ENCODE measurements around the gene RAB3A.
"Not testable (repeated sequence)": the region's sequence is repeated elsewhere in the genome, so short reads cannot be mapped to it uniquely, and the experiment has no call there.

Gene RAB3A

DNA sequence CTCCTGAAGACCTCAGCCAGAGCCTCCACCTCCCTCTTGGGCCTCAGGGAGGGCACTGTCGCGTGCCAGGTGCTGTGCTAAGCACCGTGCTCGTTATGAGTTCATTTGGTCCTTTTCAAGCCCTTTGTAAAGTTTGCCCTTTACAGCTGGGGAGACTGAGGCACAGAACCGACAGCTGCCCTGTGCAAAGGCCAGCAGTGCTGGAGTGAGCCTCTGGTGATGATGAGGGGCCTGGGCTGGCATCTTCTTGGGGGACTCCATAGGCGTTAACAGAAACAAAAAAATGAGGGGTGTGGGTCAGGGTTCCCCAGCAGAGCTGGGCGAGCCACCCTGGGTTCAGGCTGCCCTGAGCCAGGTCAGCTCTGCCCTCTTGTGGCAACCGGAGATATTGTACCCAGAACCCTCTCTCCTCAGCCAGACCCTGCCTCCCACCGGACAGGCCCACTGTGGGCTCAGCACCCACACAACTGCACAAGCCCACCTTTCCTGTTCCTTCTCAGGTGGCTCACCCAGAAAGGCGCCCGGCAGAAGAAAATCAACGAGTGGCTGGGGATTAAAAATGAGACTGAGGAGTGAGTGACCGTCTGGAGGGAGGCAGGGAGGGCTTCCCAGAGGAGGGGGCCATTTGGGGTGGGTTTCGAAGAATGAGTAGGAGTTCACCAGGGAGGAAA lies 35.7 kb downstream of the RAB3A start:
- peak; percentile 55 for DNase-seq

DNA sequence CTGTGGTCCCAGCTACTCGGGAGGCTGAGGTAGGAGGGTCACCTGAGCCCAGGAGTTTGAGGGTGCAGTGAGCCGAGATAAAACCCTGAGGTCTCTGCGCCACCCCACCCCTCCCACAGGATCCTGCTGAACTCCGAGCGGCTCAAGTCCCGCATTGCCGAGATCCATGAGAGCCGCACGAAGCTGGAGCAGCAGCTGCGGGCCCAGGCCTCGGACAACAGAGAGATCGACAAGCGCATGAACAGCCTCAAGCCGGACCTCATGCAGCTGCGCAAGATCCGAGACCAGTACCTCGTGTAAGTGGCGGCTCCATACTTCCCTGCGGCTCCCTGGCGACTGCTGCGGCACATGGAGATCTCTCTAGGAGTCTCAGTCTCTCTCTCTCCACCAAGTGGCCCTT lies 36.8 kb downstream of the RAB3A start:
- DNase-seq = no peak

DNA sequence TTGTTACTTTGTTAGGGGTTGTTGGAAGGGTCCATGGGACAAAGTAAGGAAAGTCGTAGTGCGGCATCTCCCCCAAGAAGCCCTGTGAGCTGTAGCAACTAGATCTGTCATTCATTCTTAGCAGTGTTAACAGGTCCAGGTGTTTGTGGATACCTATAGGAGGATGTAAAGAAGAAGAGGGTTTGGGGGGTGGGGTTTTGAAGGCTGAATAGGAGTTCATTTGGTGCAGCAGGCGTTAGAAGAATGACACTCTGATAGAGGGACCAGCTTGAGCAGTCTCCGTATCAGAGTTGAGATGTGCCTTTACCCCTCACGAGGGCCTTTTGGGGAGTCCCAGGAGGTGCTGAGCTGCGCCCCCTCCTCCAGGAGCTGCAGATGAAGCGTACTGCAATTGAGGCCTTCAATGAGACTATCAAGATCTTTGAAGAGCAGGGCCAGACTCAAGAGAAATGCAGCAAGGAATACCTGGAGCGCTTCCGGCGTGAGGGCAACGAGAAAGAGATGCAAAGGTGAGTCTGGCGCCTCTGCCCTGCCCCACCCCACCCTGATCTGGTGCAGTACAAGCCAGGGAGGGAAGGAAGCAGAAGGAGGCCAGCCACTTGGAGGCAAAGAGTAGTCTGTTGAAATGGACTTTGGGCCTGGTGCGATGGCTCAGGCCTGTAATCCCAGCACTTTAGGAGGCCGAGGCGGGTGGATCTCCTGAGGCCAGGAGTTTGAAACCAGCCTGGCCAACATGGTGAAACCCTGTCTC lies 37.9 kb downstream of the RAB3A start:
- no peak for DNase-seq

DNA sequence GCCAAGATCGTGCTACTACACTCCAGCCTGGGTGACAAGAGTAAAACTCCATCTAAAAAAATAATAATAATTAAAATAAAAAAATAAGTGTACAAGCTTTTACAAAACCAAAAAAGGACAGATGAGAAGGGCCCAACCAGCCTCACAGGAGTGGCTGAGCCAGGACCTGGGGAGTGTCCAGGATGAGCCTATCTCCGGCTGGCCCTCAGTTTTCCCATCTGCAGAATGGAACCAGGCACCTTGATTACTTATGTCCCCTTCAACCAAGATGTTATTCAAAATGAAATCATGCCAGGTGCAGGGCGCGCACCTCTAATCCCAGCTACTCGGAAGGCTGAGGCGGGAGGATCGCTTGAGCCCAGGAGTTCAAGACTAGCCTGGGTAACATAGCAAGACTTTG lies 39.8 kb downstream of the RAB3A start:
- no peak for DNase-seq

DNA sequence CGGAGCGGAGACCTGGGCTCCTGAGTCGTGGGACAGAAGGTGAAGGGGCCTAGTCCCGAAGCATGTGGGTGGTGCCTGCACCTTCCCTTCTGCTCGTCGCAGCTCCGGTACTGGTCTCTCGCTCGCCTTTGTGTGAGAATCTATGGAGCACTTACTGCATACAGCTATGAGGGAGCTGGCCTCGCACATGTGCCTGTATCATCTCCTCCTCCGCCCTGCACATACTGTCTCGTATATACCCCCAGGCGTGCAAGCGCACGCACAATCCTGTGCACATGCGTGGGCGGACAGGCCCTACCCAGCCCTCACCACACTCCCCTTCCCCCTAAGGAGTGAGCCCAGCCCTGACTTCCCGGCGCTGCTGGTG lies 42.2 kb downstream of the RAB3A start:
- DNase-seq = no peak

DNA sequence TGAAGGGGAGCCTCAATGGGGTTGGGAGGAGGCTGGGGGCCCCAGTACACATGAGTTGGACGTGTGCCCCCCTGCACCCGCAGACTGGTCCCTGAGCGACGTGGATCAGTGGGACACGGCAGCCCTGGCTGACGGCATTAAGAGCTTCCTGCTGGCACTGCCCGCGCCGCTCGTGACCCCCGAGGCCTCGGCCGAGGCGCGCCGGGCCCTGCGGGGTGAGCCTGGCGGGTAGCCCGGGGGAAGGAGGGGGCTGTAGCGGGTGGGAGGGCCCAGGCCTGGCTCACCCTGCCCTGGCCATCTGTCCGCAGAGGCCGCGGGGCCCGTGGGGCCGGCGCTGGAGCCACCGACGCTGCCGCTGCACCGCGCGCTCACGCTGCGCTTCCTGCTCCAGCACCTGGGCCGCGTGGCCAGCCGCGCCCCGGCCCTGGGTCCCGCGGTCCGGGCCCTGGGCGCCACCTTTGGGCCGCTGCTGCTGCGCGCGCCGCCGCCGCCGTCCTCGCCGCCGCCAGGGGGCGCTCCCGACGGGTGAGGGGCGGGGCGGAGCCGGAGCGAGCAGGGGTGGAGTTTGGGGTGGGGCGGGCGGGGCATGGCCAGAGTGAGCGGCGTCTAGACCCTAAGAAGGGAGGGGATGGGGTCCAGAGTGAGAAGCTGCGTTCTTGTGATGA lies 42.7 kb downstream of the RAB3A start:
- peak; percentile 82 for DNase-seq

DNA sequence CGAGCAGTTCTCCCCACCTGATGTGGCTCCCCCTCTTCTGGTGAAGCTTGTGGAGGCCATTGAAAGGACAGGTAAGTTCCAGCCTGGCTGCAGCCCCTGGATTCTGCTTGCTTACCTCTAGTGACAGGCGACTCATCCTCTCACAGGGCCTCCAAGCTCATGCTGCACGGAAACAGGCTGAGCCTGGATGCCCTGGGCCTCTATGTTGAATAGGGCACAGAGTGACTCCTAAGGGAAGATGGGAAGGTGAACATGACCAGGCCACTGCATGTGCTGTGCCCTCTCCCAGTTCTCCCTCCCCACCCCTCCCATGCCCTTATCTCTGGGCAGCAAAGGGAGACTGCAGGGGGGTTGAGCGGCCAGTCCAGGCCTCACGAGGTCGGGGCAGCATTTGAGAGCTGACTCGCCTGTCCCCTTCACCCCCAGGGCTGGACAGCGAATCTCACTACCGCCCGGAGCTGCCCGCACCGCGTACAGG lies 43.3 kb downstream of the RAB3A start:
- no peak for DNase-seq

DNA sequence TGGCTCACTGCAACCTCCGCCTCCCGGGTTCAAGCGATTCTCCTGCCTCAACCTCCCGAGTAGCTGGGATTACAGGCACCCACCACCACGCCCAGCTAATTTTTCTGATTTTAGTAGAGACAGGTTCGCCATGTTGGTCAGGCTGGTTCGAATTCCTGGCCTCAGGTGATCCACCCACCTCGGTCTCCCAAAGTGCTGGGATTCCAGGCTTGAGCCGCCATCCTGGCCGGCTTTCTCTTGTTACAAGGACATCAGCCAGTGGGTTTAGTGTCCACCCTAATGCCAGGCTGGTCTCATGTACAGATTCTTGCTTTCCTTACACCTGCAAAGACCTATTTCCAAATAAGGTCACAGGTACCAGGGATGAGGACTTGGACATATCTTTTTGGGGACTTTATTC lies 44.0 kb downstream of the RAB3A start:
- DNase-seq = no peak

DNA sequence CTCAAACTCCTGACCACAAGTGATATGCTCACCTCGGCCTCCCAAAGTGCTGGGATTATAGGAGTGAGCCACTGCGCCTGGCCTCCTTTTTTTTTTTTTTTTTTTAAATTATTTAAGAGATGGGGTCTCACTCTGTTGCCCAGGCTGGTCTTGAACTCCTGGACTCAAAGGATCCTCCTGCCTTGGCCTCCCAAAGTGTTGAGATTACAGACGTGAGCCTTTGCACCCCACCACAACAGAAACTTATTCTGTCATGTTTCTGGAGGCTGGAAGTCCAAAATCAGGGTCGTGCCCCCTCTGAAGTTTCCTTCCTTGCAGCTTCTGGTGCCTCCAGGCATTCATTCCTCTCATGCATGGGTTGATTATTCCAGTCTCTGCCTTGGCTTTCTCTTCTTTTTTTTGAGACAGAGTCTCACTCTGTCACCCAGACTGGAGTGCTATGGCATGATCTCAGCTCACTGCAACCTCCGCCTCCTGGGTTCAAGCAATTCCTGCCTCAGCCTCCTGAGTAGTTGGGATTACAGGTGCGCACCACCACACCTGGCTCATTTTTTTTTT lies 44.7 kb downstream of the RAB3A start:
- DNase-seq = not testable (repeated sequence)

DNA sequence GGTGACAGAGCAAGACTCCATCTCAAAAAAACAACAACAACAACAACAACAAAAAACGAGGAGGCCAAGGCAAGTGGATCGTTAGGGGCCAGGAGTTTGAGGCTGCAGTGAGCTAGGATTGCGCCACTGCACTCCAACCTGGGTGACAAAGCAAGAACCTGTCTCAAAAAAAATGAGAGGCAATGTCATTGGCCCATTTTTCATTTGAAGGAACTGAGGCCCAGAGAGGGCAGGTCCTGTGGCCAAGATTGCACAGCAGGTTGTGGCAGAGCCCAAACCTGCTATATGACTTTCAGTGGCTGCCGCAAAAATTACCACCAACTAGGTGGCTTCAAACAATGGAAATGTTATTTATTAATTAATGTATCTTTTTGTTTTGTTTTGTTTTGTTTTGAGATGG lies 45.4 kb downstream of the RAB3A start:
- DNase-seq = no peak

DNA sequence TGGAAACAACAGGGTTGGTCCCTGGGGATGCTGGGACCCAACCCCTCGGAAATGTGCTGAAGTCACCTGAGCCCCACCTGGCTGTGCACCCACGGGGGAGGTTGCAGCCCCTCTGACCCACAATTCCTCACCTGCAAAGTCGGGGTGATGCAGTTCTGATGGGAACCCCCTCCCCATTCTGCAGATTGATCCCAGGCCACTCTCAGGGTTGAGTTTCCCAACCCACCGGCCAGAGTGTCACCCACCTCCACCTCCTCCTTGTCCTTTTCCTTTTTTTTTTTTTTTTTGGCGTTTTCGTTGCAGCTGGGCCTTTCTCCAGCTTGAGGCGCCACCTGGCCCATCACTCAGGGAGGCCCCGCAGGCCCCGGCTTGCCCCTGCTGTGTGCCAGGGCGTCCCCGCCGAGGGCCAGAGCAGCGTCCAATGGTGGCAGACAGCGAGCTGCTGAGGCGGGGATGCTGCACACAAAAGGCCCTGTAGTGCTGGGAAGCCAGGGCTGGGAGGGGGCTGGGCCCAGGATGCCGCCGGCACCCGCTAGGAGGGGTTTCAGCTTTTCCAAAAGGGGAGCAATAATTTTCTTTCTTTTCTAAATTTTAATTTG lies 46.3 kb downstream of the RAB3A start:
- no peak for DNase-seq

DNA sequence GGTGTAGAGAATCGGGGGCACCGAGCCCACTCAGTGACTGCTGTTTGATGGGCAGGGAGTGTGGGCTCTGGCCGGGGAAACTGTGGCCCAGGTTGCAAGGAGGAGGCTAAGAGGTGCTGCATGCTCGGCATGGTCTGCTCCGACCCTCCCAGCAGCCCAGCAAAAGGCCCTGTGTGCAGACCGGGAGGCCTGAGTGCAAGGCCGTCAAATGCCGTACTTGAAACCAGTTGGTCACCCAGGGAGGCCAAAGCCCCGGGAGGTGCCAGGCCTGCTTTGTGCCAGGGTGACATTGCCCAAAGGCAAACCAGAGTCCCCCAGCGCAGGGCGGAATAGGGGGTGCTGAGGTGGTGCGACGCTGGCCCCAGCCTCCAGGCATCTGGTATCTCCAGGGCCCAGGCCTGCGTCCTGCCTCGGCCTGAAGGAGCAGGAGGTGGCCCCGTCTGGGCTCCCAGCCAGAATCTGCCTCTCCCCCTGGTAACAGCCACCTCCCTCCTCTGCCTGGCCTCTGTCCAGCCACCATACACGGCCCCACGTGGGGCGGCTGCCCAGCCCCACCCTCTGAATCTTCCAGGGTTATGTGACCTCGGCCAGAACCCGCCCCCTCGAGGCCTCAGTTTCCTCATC lies 46.9 kb downstream of the RAB3A start:
- no peak for DNase-seq

DNA sequence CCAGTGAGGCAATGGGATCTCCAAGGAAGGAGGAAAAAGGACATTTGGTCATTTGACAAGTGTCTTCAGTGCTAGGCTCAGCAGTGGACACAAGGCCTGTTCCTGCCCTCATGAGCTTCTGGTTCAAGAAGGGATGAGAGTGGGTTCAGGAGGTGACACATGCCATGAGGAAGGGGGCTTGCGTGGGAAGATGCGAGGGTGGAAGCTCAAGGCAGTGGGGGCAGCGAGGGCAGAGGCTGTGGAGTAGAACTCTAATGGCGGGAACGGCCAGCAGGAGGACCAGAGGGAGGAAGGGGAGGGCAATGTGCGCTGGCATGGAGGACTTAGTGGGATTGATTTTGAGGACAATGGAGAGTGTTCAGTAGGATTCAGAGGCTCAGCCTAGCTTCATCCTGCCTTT lies 47.6 kb downstream of the RAB3A start:
- DNase-seq = no peak

DNA sequence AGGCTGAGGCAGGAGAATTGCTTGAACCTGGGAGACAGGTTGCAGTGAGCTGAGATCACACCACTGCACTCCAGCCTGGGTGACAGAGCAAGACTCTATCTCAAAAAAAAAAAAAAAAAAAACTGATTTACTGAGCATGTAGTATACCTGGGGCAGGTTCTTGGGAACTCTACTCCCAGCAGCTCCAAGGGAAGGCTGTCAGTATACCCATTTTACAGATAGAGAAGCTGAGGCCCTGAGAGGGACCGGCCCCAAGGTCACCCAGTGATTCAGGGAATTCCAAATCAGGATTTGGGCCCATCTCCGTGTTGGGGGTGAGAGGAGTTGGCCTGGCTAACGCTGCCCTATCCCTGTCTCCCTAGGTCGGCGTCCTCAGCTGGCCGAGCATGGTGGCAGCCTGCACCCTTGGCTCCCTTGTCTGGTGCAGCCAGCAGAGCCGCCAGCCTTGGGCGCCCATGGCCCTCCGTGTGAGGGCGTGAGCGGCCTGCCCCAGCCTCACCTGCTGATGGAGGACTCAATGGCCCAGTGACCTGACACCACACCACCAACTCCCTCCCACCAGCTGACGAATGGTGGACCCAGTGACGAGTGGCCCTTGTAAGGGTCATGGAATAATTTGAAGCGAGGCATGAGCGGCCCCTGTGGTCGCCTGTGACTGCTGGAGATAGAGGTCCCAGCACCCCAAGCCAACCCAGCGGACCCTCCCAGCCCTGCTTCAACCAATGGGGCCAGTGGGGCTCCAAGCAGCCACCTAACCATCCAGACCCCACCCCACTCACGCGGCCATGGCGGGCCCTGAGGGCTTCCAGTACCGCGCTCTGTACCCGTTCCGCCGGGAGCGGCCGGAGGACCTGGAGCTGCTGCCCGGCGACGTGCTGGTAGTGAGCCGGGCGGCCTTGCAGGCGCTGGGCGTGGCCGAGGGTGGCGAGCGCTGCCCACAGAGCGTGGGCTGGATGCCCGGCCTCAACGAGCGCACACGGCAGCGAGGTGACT lies 48.5 kb downstream of the RAB3A start:
- DNase-seq = no peak

DNA sequence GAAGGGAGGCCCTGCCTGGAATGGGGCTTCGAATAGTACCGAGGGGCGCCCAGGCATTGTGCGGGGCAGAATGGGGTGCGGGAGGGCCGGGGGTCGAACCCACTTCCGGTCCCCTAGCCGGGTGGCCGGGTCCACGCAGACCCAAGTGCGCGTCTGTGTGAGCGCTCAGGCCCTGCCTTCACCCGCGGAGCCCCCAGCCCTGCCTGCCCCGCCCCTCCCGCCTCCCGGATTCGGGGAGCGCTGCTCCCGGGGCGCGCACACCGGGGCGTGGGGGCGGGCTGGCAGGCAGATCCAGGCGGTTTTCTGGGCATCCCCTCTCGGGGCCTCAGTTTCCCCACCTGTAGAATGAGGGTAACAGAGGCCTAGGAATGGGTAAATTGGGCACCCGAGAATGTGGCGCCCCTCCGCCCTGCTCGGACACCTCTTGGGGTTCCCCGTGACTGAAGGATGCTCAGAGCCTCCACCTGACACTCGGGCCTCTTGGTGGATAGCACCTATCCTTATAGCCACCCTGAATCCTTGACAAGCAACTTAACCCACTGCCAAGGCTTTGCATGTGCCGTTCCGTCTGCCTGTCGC lies 50.2 kb downstream of the RAB3A start:
- DNase-seq = peak; percentile 29

DNA sequence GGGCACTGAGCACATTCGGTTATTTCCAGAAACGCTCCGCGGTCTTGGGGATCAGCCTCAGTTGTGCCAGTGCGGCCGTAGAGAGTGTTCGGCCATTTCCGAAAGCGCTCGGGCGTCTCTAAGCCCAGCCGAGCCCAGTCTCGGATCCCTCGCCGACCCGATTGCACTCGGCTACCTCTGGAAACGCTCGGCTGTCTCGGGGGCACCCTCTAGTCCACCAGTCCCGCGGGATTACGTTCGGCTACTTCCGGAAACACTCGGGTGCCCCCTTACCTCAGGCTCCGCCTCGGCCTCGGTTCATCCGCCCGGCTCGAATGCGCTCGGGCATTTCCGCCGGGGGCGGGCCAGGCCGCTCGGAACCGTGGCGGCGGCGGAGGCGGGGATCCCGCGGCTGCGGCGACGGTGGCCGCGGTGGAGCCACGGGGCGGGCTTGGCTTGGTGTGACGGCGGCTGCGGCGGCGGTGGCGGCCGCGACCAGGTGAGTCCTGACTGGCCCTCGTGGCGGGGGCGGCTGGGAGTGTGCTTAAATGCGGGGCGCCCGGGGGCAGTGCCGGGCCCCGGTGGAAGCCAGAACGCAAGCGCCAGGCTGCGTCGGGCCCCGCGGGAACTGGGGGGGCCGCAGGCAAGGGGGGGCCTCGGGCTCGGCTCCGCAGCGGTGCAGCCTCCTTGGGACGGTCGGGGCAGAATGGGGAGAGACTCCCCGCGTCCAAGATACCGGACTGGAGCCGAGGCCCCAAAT lies 50.9 kb downstream of the RAB3A start, which contains the start of gene PIK3R2:
TSS of gene PIK3R2 (plus strand) at position 347 of the 739 bp plus-strand sequence. CDS start 2,717 bp downstream, outside the sequence.
- peak; percentile 100 for DNase-seq

DNA sequence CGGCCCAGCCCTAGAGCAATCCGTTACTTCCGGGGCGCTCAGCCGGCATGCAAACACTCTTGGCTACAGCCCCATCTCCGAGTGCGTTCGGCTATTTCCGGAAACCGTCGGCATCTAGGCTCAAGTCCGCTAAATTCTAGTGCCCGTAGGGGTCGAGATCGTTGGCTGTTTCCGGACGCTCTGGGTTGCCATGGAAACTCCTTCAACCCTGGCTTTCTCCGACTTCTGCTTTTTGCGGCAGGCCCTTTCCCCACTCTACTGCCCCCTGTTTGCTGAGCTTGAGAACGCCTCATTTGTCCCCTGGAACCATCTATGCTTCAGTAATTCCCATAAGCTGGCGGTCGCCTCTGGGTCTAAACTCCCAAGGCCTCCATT lies 51.4 kb downstream of the RAB3A start:
- peak; percentile 99 for DNase-seq

DNA sequence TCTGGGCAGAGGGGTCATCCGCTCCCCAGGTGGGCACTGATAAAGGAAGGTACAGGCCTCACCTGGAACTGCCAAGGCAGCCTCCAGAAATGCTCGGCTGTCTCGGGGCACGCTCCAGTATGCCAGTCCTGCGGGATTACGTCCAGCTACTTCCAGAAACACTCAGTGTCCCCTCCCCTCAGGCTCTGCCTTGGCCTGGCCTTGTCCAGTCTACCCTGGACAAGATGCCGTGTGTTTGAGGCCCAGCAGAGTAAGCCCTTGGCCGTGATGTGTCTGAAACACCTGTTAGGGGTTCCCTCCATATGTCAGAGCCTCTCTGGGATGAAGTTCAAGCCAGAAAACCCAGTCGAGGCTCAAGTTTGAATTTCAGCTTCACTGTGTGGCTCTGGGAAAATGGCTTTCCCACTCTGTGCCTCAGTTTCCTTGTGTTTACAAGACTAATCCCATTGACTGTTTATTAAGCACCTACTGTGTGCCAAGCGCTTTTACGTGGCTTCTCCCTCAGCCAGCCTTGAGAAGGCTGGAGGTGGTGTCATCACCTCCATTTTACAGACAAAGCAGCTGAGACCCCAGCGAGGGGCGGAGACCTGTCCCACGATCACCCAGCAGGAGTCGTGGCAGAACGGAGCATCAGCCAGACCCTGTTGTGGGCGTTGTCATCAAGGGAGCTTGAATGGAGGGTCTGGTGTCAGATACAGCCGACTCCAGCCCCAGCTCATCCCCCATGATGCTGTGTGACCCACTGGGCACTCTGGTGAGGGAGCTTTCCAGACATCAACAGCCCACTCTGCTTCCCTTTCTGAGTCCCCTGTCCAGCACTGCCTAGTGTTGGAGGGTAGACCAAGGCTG lies 52.8 kb downstream of the RAB3A start:
- no peak for DNase-seq

DNA sequence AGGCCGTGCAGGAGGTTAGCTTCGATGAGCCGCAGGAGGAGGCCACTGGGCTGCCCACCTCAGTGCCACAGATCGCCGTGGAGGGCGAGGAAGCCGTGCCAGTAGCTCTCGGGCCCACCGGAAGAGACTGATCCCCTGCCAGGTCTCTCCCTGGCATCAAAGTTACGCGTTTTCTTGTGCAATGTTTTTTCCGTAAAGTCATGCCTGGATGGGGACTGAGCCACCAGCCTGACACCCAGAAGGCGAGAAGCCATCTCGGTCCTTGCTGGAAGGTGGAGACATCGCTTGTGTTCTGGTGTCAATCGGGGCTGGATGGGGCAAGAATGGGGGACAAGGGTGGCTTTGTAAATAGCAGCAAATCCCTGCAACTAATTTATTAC lies 54.3 kb downstream of the RAB3A start:
- no peak for DNase-seq
